Muscle layer of duodenum (tissue), 2 donors: ENCODE data around the gene CACNA1F.
A peak's percentile ranks its signal among the peaks of the same experiment; 100 is the strongest.
"Not testable (repeated sequence)": the region's sequence is repeated elsewhere in the genome, so short reads cannot be mapped to it uniquely, and the experiment has no call there.

Source experiments
- H3K27ac ChIP-seq: one replicate; pipeline ENCODE4 v1.7.0; 2013; ENCODE audit warnings: mild to moderate bottlenecking, low read length
- H3K27me3 ChIP-seq: one replicate; pipeline ENCODE4 v1.7.0; 2013; ENCODE audit warnings: low read depth, mild to moderate bottlenecking, control low read depth, low read length
- H3K36me3 ChIP-seq, 2 donors: one replicate each; pipeline ENCODE4 v1.7.0; 2013; ENCODE audit warnings: low read length in 2 of 2, control low read depth in 1 of 2, mild to moderate bottlenecking in 1 of 2; ENCODE audit not compliant: insufficient read depth in 2 of 2, control insufficient read depth in 1 of 2
- H3K4me1 ChIP-seq, 2 donors: one replicate each; pipeline ENCODE4 v1.7.0; 2013; ENCODE audit warnings: low read length in 2 of 2, mild to moderate bottlenecking in 2 of 2, control low read depth in 1 of 2, moderate library complexity in 1 of 2; ENCODE audit not compliant: insufficient read depth in 2 of 2, control insufficient read depth in 1 of 2
- H3K4me3 ChIP-seq, 2 donors: one replicate each; pipeline ENCODE4 v1.7.0; 2013; ENCODE audit warnings: low read length in 2 of 2, low read depth in 1 of 2, mild to moderate bottlenecking in 1 of 2
- H3K9me3 ChIP-seq, 2 donors: one replicate each; pipeline ENCODE4 v1.7.0; 2013; ENCODE audit warnings: low read length in 2 of 2, control low read depth in 1 of 2, mild to moderate bottlenecking in 1 of 2; ENCODE audit not compliant: control insufficient read depth in 1 of 2
- donor health status: healthy.

The CACNA1F gene

GRCh38 chrX:49178537-49178936, 54.6 kb downstream of the CACNA1F start:
- Histone ChIP-seq H3K4me1 (peaks cover 0 to 4% of the 10 kb centered on the region in 2 donors), H3K36me3 (peaks cover 4 to 41% of the 10 kb centered on the region in 2 donors), H3K9me3 (no peaks in the 10 kb centered on the region), H3K27me3 (no peaks in the 10 kb centered on the region), H3K4me3 (no peak overlapping the region), H3K27ac (no peak overlapping the region)

- Histone ChIP-seq H3K27me3 (no peaks in the 10 kb centered on the region), H3K36me3 (peaks cover 7 to 38% of the 10 kb centered on the region in 2 donors), H3K9me3 (no peaks in the 10 kb centered on the region), H3K4me3 (no peak overlapping the region), H3K27ac (no peak overlapping the region), H3K4me1 (peaks cover 0 to 9% of the 10 kb centered on the region in 2 donors)
Observed at GRCh38 chrX:49177873-49178480, 55.2 kb downstream of the CACNA1F start.

DNA sequence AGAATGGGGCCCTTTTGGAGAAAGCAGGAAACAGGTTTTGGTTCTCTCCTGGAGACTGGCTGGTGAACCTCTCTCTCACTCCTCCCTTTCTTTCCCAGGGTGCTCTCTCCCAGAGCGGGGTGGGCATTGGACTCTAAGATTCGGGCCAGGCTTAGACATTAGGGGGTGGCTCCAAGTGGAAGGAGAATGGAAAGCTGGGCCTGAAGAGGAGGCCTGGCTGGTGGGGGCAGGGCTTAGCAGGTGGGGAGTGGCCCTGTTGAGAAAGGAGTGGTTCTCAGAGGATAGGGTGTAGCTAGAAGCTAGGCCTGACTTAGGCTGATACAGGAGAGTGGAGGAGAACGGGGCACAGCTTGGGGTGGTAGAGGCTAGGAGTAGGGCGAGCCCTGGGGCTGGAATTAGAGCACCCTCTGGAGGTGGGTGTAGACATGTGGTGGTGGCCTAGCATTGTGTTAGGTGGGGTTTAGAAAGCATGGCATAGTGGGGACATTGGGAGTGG, 55.8 kb downstream of the CACNA1F start:
- Histone ChIP-seq H3K36me3 (peaks cover 7 to 37% of the 10 kb centered on the region in 2 donors), H3K4me1 (peaks cover 0 to 12% of the 10 kb centered on the region in 2 donors), H3K4me3 (no peak overlapping the region), H3K9me3 (no peaks in the 10 kb centered on the region), H3K27ac (no peak overlapping the region), H3K27me3 (no peaks in the 10 kb centered on the region)

- no peak overlapping the region for H3K27ac ChIP-seq
Observed at GRCh38 chrX:49176421-49177326, 56.5 kb downstream of the CACNA1F start.

GRCh38 chrX:49175435-49176274, 57.5 kb downstream of the CACNA1F start:
- Histone ChIP-seq H3K36me3 (peaks cover 7 to 35% of the 10 kb centered on the region in 2 donors), H3K4me1 (peaks cover 0 to 12% of the 10 kb centered on the region in 2 donors), H3K9me3 (no peaks in the 10 kb centered on the region), H3K27me3 (no peaks in the 10 kb centered on the region), H3K4me3 (no peak overlapping the region), H3K27ac (no peak overlapping the region)

More at GRCh38 chrX:49176421-49177326, 56.5 kb downstream of the CACNA1F start:
- no peaks in the 10 kb centered on the region for H3K9me3 ChIP-seq
- no peaks in the 10 kb centered on the region for H3K27me3 ChIP-seq
- peaks cover 7 to 35% of the 10 kb centered on the region in 2 donors for H3K36me3 ChIP-seq
- peaks cover 0 to 12% of the 10 kb centered on the region in 2 donors for H3K4me1 ChIP-seq
- H3K4me3 ChIP-seq, result no peak overlapping the region

GRCh38 chrX:49174723-49175122, 58.4 kb downstream of the CACNA1F start:
- Histone ChIP-seq H3K27ac (no peak overlapping the region), H3K27me3 (no peaks in the 10 kb centered on the region), H3K4me1 (peaks cover 0 to 12% of the 10 kb centered on the region in 2 donors), H3K36me3 (peaks cover 3 to 32% of the 10 kb centered on the region in 2 donors), H3K4me3 (no peak overlapping the region), H3K9me3 (no peaks in the 10 kb centered on the region)

DNA sequence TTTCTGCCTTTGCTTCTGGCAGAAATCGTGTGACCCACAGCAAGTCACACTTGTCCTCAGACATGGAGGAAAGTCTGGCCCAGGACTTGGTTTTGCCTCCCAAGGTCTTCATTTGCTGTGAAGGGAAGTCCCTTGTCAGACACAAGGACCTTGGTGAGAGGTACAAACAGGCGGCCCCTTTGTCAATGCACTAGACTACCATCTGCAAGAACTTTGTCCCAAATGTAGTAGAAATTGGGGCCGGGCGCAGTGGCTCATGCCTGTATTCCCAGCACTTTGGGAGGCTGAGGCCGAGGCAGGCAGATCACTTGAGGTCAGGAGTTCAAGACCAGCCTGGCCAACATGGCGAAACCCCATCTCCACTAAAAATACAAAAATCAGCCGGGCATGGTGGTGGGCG, 59.6 kb downstream of the CACNA1F start:
- peaks cover 0 to 12% of the 10 kb centered on the region in 2 donors for H3K4me1 ChIP-seq
- not testable (repeated sequence) for H3K9me3 ChIP-seq, H3K27ac ChIP-seq, H3K27me3 ChIP-seq, H3K4me3 ChIP-seq
- H3K36me3 ChIP-seq, result peaks cover 3 to 20% of the 10 kb centered on the region in 2 donors

- H3K4me1 ChIP-seq, result peaks cover 0 to 20% of the 10 kb centered on the region in 2 donors
- H3K27ac ChIP-seq, result peak overlapping the region; percentile 60
- H3K27me3 ChIP-seq, result no peaks in the 10 kb centered on the region
- peaks cover 3 to 16% of the 10 kb centered on the region in 2 donors for H3K36me3 ChIP-seq
- H3K4me3 ChIP-seq, result peak overlapping the region; percentile 65 to 66
- no peaks in the 10 kb centered on the region for H3K9me3 ChIP-seq
Observed at GRCh38 chrX:49172280-49172780, 60.8 kb downstream of the CACNA1F start.

- no peaks in the 10 kb centered on the region for H3K9me3 ChIP-seq
- H3K27me3 ChIP-seq, result no peaks in the 10 kb centered on the region
- peak within 1 kb of the TSS; percentile 60 for H3K27ac ChIP-seq
- peaks cover 0 to 20% of the 10 kb centered on the region in 2 donors for H3K4me1 ChIP-seq
- peak within 1 kb of the TSS; percentile 65 to 66 for H3K4me3 ChIP-seq
- H3K36me3 ChIP-seq, result peaks cover 3 to 16% of the 10 kb centered on the region in 2 donors
Observed at GRCh38 chrX:49171752-49172279, 61.3 kb downstream of the CACNA1F start, which contains the start of gene PLP2. TSS of gene PLP2 (plus strand) at chrX:49171898. CDS start at chrX:49172001, 103 bp downstream.

GRCh38 chrX:49167740-49168108, 65.4 kb downstream of the CACNA1F start:
- Histone ChIP-seq H3K4me3 (peak overlapping the region; percentile 50 to 53), H3K9me3 (no peaks in the 10 kb centered on the region), H3K27ac (peak overlapping the region; percentile 94), H3K4me1 (peaks cover 0 to 9% of the 10 kb centered on the region in 2 donors), H3K36me3 (no peaks in the 10 kb centered on the region), H3K27me3 (no peaks in the 10 kb centered on the region)
